Glomerular endothelial cell (primary cell): ENCODE data around the gene KLHDC7B. TPM values are rescaled to one million over a fixed set of nuclear protein-coding genes. Genes with fewer than 3 reads are reported as not detected.
"Not testable (repeated sequence)": the region's sequence is repeated elsewhere in the genome, so short reads cannot be mapped to it uniquely, and the experiment has no call there.

ENCODE experiments used
- DNase-seq: peaks from one replicate; pipeline ENCODE4 v3.0.0-alpha.2; 2011; ENCODE audit warnings: low read depth, low spot score; ENCODE audit errors: extremely low read depth
- total RNA-seq: library from RNA; depleted of rRNA; stranded (reverse); fragments of >200 nt; gene quantifications from 2 replicates; pipeline ENCODE4 v1.2.3, GENCODE V29; 2015

The KLHDC7B gene
- total RNA-seq, 1 donor from 2014 or later: not detected

GRCh38 chr22:50528682-50529415, 16.9 kb upstream of the KLHDC7B start:
- no peak for DNase-seq

GRCh38 chr22:50529416-50529896, 16.2 kb upstream of the KLHDC7B start:
- DNase-seq: no peak

GRCh38 chr22:50529897-50530579, 15.7 kb upstream of the KLHDC7B start, which contains the start of gene TYMP:
Gene TYMP (minus strand): TSS chr22:50530012. CDS start chr22:50529709, 303 bp downstream.
- no peak for DNase-seq

DNA sequence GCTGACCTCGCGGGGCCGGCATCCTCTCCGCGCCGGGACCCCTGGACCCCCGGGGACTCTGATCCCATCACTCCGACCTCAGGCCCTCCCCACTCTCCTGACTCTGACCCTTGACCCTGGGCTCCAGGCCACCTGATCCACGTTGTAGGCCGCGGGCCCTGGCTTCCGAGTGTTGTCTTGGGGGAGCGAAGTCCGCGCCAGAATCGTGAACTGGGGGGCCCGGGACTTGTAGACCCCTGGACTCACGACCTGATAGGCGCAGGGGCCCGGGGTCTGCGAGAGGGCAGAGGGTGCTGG, 15.2 kb upstream of the KLHDC7B start:
- DNase-seq: no peak

- no peak for DNase-seq
Measured at GRCh38 chr22:50530877-50531545, 14.7 kb upstream of the KLHDC7B start.

DNA sequence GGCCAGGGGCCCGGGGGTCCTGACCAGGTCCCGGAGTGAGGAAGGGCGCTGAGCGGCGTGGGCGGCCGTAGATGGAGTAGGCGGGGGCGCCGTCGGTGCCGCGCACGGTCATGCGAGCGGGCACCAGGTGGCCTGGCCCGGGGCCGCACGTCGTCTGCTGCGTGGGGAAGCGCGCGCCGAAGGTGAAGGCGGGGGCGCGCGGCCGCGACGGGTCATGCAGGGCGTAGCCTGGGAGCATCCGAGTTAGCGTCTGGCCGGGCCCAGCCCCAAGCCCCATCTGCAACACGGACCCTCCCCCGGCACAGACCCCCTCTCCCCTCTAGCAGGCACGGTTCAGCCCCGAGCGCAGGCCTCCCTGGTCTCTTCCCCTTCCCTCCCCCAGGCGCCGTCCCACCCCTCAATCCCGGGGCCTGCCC, 14.1 kb upstream of the KLHDC7B start:
- no peak for DNase-seq

DNA sequence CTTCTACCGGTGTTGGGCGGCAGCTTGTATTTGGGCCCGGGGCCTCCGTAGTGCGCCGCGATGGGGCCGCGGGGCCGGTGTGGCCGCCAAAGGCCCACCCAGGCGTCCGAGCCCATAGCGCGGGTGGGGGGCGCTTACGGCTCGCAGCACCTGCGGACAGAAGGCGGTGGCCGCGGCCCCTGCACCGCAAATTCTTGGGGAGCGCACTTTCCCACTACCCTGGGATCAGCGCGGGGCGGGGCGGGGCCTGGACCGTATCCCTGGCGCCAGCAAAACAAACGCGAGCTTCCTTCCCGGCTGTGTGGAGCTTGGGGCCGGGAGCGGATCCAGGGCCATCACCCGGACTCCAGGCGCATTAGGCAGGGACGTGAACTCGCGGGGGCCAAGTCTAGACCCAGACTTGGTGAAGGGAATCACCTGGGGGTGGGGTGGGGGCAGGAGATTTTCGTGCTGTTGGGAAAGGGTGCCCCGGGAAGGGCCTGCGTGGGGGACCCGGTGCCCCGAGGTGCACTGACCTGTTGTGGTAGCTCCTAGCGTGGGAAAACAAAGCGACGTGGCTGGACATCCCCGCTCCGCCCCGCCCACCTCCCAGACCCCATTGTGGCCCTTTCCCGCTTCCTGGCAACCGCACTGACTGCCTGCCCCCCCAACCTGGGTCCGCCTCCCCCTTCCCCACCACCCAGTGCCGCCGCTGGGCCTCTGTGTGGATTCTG, 13.6 kb upstream of the KLHDC7B start:
- no peak for DNase-seq

GRCh38 chr22:50532824-50533796, 12.6 kb upstream of the KLHDC7B start:
- no peak for DNase-seq

DNA sequence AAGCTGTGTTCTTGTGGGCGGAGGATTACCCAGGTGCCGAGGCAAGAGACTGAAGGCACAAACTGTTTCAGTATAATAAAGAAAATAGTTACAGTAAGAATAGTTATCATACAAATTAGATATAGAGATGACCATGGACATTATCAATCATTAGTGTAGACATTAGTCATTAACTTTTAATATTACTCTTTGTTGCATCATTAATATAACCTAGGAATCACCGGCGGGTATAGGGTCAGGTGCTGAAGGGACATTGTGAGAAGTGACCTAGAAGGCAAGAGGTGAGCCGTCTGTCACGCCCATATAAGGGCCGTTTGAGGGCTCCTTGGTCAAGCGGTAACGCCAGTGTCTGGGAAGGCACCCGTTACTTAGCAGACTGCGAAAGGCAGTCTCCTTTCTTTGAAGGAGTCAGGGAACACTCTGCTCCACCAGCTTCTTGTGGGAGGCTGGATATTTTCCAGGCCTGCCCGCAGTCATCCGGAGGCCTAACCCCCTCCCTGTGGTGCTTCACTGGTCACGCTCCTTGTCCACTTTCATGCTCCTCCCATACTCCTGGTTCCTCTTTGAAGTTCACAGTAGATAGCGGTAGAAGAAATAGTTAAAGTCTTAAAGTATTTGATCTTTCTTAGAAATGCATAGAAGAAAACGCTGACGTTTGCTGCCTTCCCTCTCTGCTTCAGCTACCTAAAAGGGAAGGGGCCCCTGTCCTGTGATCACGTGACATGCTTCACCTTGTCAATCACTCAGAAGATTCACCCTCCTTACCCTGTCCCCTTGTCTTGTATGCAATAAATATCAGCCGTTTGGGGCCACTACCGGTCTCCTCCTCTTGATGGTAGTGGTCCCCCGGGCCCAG, 11.6 kb upstream of the KLHDC7B start:
- DNase-seq: not testable (repeated sequence)

DNA sequence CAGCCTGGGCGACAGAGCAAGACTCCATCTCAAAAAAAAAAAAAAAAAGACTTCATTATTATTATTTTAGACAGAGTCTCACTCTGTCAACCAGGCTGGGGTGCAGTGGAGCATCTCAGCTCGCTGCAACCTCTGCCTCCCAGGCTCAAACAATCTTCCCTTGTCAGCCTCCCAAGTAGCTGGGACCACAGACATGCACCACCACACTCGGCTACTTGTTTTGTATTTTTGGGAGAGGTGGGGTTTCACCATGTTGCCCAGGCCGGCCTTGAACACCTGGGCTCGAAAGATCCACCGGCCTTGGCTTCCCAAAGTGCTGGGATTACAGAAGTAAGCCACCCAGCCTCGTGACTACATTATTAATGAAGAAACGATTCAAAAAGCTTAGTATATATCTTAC, 10.6 kb upstream of the KLHDC7B start:
- no peak for DNase-seq

GRCh38 chr22:50536226-50536625, 9.5 kb upstream of the KLHDC7B start:
- DNase-seq: no peak

DNA sequence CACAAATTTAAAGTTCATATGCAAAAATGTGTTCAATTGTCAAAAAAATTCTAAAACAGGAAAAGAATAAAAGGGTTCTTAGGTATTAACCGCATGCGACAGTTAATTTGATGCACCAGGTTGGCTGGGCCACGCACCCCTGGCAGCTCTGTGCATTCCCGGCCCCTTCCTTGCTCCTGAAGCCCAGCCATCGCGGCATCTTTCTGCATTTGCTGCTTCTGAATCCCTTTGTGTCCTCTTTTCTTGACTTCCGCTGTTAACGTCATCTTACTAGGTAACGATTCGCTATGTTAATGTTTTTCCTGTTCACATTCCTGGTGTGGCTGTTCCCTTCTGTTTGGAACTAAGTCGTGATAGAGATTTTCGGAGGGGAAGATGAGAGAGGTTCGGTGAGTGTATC, 7.9 kb upstream of the KLHDC7B start:
- no peak for DNase-seq

DNA sequence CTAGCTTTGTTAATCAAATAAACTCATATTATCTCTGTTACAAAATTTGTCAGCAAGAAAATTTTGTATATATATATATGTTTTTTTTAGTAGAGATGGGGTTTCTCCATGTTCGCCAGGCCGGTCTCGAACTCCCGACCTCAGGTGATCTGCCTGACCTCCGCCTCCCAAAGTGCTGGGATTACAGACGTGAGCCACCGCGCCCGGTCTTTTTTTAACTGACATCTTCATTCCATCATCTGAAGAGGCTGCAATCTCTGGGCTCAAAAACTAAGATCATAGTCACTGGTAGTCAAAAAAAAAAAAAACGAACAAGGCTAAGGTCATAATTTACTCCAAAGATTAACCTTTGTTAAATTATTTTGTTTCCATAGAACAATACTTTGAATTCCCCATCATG, 5.3 kb upstream of the KLHDC7B start:
- no peak for DNase-seq

GRCh38 chr22:50541667-50542026, 4.1 kb upstream of the KLHDC7B start:
- not testable (repeated sequence) for DNase-seq

DNA sequence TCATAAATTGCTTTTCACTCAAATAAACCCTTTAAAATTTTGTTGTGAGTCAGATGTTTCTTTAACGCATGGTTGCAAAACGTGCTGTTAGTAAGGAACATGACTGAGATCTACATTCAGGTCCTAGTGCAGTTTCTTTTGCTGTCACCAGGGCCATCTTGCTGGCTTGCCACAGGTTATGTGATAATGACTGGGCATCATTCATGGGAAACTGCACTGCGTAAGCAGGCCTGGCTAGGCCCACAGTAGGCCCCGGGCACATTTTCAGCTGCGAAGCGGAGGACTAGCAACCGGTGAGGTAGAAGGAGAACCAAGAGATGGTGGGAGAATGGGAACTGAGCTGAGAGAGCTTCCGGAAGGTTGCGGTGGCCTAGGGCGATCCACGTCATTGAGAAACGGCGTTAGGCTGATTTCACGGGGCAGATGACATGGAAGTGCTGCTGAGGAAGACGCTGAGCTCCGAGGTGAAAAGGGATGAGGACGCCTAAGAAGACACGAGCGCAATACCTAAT, 3.2 kb upstream of the KLHDC7B start:
- no peak for DNase-seq

GRCh38 chr22:50544078-50544745, 1.5 kb upstream of the KLHDC7B start:
- no peak for DNase-seq

GRCh38 chr22:50544746-50545253, 899 bp upstream of the KLHDC7B start:
- no peak for DNase-seq
